Panc1 (cell line): Measurements from ENCODE around the gene NR5A2. TPM values are rescaled to one million over a fixed set of nuclear protein-coding genes. Genes with fewer than 3 reads are reported as not detected.

Source experiments
- ATAC-seq: fragments of 200-7000 bp; cut with Tn5 transposase; 2 replicates; pipeline ENCODE4 v1.9.1; 2020; ENCODE audit warnings: mild to moderate bottlenecking, moderate library complexity
- BruUV-seq: library from RNA; stranded (reverse); fragments of 400-500 nt; replicated peaks from 2 replicates; lab custom pipeline; 2021; lab: Mats Ljungman, UMichigan
- CTCF ChIA-PET: fragments of 300-600 bp; sonication (Branson Sonifier 250); formaldehyde crosslinking; loops from one replicate; lab custom pipeline; 2022; ENCODE audit warnings: antibody characterized with exemption; lab: Charles Lee
- POLR2A ChIA-PET: fragments of 300-600 bp; sonication (Branson Sonifier 250); formaldehyde crosslinking; loops from one replicate; lab custom pipeline; 2022; ENCODE audit warnings: antibody characterized with exemption; lab: Charles Lee
- DNase-seq: peaks from one replicate; pipeline ENCODE4 v3.0.0-alpha.2; 2010; ENCODE audit warnings: low read depth, low spot score
- H3K27ac ChIP-seq: 2 replicates; pipeline ENCODE4 v1.5.1; 2011; ENCODE audit warnings: mild to moderate bottlenecking, low read length, inconsistent platforms
- H3K27me3 ChIP-seq: fragments of 200-500 bp; sonication (Bioruptor generic); 2 replicates; pipeline ENCODE4 v1.6.0; 2014; ENCODE audit warnings: low read length, inconsistent platforms; ENCODE audit not compliant: control insufficient read depth, insufficient read depth
- H3K36me3 ChIP-seq: fragments of 200-500 bp; sonication (Bioruptor generic); 2 replicates; pipeline ENCODE4 v1.5.1; 2014; ENCODE audit warnings: inconsistent platforms, mild to moderate bottlenecking, low read length, moderate library complexity; ENCODE audit not compliant: control insufficient read depth, insufficient read depth
- H3K4me1 ChIP-seq: 2 replicates; pipeline ENCODE4 v1.5.1; 2011; ENCODE audit warnings: inconsistent platforms, mild to moderate bottlenecking, low read length, moderate library complexity; ENCODE audit not compliant: control insufficient read depth, insufficient read depth
- H3K4me3 ChIP-seq, 2 experiments: 2 replicates each; pipeline ENCODE4 v1.5.1; 2011 to 2012; ENCODE audit warnings: low read depth in 2 of 2, low read length in 2 of 2, mild to moderate bottlenecking in 2 of 2, inconsistent platforms in 1 of 2, moderate library complexity in 1 of 2
- H3K9me3 ChIP-seq: fragments of 200-500 bp; sonication (Bioruptor generic); 2 replicates; pipeline ENCODE4 v1.5.1; 2014; ENCODE audit warnings: low read depth, mild to moderate bottlenecking, inconsistent platforms, low read length, moderate library complexity; ENCODE audit not compliant: control insufficient read depth, insufficient read depth
- POLR2AphosphoS5 ChIP-seq: IDR thresholded peaks from 2 replicates; pipeline ENCODE4 v1.6.1; 2012; ENCODE audit warnings: mild to moderate bottlenecking, low read depth, low read length, moderate library complexity
- SIN3A ChIP-seq: IDR thresholded peaks from 2 replicates; pipeline ENCODE4 v1.6.1; 2012; ENCODE audit warnings: low read depth, mild to moderate bottlenecking, low read length, moderate library complexity, borderline replicate concordance; ENCODE audit not compliant: insufficient read depth
- TCF7L2 ChIP-seq: IDR thresholded peaks from 2 replicates; pipeline ENCODE4 v1.6.1; 2011; ENCODE audit warnings: mild to moderate bottlenecking, low read depth, low read length, inconsistent platforms
- in situ Hi-C: cut with HindIII; loops from 2 replicates; pipeline ENCODE4 v1.10.0; 2016; ENCODE audit warnings: low sequenced_read_pairs, low pct_unique_long_range_greater_than_20kb
- intact Hi-C: fragments of 100-400 bp; cut with micrococcal nuclease; formaldehyde crosslinking; loops from one replicate; pipeline ENCODE4 v1.10.0; 2022; ENCODE audit not compliant: unreplicated experiment
- total RNA-seq: library from RNA; stranded (reverse); gene quantifications from one replicate; pipeline ENCODE4 v1.2.1, GENCODE V29; 2021; ENCODE audit not compliant: unreplicated experiment
- TF ChIP-seq, protein P1 (sequence below): fragments of 450-650 bp; IDR thresholded peaks from 2 replicates; pipeline ENCODE4 v1.5.1; 2017; ENCODE audit warnings: mild to moderate bottlenecking
- TF ChIP-seq, protein P2 (sequence below), 2 experiments: IDR thresholded peaks; 2 replicates each; pipeline ENCODE4 v1.6.1; 2011 to 2012; ENCODE audit warnings: low read depth in 2 of 2, control low read depth in 1 of 2, low read length in 1 of 2, mild to moderate bottlenecking in 1 of 2, moderate library complexity in 1 of 2; ENCODE audit not compliant: insufficient read depth in 1 of 2

NR5A2 gene
- total RNA-seq, 1 experiment from 2014 or later, result 4.3 TPM

DNA sequence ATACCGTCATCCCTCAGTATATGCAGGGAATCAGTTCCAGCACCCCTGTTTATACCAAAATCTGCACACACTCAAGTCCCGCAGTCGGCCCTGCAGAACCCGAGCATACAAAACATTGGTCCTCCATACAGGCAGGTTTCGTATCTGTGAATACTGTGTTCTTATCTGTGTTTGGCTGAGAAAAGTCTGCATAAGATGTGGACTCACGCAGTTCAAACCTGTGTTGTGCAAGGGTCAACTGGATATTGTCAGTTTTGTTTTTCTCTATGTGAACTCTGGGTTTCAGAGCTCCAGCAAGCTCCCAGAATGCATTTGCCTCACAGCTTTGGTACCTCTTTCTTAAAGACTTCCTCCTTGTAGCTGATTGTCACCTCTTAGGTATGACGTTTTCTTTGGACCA lies 100.6 kb downstream of the NR5A2 start:
- no peaks in the 10 kb centered on the region for H3K27me3 ChIP-seq
- no peaks in the 10 kb centered on the region for H3K9me3 ChIP-seq
- CTCF ChIA-PET, result interaction anchor here (0.7 kb wide), 1 partner anchor 26 kb away, joined by 3 read pairs; no protein-coding TSS in a partner anchor
- POLR2A ChIA-PET, result no interaction called here
- no TSS peak for BruUV-seq
- H3K4me3 ChIP-seq, result no peak overlapping the region
- no peak overlapping the region for H3K27ac ChIP-seq
- in situ Hi-C loops, result no loop called here
- TF ChIP-seq TCF7L2 (no peak), POLR2AphosphoS5 (no peak), SIN3A (no peak)
- TF ChIP-seq, protein P1, sequence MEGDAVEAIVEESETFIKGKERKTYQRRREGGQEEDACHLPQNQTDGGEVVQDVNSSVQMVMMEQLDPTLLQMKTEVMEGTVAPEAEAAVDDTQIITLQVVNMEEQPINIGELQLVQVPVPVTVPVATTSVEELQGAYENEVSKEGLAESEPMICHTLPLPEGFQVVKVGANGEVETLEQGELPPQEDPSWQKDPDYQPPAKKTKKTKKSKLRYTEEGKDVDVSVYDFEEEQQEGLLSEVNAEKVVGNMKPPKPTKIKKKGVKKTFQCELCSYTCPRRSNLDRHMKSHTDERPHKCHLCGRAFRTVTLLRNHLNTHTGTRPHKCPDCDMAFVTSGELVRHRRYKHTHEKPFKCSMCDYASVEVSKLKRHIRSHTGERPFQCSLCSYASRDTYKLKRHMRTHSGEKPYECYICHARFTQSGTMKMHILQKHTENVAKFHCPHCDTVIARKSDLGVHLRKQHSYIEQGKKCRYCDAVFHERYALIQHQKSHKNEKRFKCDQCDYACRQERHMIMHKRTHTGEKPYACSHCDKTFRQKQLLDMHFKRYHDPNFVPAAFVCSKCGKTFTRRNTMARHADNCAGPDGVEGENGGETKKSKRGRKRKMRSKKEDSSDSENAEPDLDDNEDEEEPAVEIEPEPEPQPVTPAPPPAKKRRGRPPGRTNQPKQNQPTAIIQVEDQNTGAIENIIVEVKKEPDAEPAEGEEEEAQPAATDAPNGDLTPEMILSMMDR, result no peak
- TF ChIP-seq, protein P2, sequence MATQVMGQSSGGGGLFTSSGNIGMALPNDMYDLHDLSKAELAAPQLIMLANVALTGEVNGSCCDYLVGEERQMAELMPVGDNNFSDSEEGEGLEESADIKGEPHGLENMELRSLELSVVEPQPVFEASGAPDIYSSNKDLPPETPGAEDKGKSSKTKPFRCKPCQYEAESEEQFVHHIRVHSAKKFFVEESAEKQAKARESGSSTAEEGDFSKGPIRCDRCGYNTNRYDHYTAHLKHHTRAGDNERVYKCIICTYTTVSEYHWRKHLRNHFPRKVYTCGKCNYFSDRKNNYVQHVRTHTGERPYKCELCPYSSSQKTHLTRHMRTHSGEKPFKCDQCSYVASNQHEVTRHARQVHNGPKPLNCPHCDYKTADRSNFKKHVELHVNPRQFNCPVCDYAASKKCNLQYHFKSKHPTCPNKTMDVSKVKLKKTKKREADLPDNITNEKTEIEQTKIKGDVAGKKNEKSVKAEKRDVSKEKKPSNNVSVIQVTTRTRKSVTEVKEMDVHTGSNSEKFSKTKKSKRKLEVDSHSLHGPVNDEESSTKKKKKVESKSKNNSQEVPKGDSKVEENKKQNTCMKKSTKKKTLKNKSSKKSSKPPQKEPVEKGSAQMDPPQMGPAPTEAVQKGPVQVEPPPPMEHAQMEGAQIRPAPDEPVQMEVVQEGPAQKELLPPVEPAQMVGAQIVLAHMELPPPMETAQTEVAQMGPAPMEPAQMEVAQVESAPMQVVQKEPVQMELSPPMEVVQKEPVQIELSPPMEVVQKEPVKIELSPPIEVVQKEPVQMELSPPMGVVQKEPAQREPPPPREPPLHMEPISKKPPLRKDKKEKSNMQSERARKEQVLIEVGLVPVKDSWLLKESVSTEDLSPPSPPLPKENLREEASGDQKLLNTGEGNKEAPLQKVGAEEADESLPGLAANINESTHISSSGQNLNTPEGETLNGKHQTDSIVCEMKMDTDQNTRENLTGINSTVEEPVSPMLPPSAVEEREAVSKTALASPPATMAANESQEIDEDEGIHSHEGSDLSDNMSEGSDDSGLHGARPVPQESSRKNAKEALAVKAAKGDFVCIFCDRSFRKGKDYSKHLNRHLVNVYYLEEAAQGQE (IDR thresholded peaks at IDR 0.05; ENCODE audit: insufficient read depth in 1 of 2, low read depth in 2 of 2, low read length in 1 of 2), result no peak
- no peaks in the 10 kb centered on the region; the same call in 1 of the 2 replicates for H3K4me1 ChIP-seq
- ATAC-seq, result no peak
- intact Hi-C loops, result no loop called here
- no peak for DNase-seq
- no peaks in the 10 kb centered on the region for H3K36me3 ChIP-seq

DNA sequence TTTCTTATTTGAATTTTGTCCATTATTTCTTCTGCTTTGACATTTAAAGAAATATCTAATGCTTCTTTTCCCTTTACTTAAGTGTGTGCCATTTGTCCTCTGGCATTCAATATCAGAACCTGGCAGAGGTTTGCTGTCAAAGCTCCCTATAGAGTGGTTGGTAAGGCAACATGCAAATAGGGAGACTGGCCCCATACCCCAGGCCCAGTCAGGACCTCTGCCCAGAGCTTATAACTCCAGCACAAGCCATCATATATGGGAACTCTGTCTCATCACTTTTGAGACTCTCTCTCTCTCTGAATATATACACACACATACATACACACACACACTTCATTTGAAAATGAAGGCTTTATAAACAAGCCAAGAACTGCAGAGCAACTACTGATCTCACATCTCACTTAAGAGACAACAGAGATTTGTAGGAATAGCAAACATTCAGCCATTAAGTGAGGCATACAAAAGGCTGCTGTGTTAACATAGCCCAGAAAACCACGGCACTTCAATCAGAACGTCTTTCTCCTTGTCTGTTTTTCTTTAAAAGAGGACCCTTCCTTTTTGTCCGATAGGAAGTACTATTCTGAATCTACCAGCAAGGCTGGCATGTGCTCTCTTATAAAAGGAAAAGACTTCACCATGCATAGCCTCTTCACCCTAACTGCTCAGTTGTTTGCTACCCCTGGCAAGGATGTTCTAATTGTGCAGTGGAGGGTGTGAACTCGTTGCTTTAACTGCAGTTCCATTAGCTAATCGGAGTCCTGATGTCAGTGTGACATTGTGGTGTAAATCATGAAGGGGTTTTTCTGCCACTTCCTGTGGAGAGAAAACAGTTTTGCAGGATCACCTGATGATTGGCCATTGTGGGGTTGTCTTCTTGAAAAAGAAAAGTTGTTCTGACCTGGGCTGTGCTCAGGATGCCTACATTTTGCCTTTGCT lies 101.7 kb downstream of the NR5A2 start:
- intact Hi-C loops, result no loop called here
- H3K27me3 ChIP-seq, result no peaks in the 10 kb centered on the region
- in situ Hi-C loops, result no loop called here
- TF ChIP-seq POLR2AphosphoS5 (no peak), SIN3A (no peak), TCF7L2 (no peak)
- TF ChIP-seq, protein P1, result no peak
- TF ChIP-seq, protein P2 (IDR thresholded peaks at IDR 0.05; ENCODE audit: insufficient read depth in 1 of 2, low read depth in 2 of 2, low read length in 1 of 2), result no peak
- H3K4me1 ChIP-seq, result no peaks in the 10 kb centered on the region; the same call in 1 of the 2 replicates
- H3K4me3 ChIP-seq, result no peak overlapping the region
- no peak overlapping the region for H3K27ac ChIP-seq
- no peaks in the 10 kb centered on the region for H3K36me3 ChIP-seq
- no peak for DNase-seq
- BruUV-seq, result no TSS peak
- ChIA-PET POLR2A (no interaction called here), CTCF (no interaction called here)
- H3K9me3 ChIP-seq, result no peaks in the 10 kb centered on the region
- no peak for ATAC-seq
